Measurements from ENCODE around the gene CCDC171. TPM values are rescaled to one million over a fixed set of nuclear protein-coding genes. Genes with fewer than 3 reads are reported as not detected.

The CCDC171 gene
- total RNA-seq, 4 donors from 2014 or later: 6.2 to 9.6 (median 7.8) TPM

DNA sequence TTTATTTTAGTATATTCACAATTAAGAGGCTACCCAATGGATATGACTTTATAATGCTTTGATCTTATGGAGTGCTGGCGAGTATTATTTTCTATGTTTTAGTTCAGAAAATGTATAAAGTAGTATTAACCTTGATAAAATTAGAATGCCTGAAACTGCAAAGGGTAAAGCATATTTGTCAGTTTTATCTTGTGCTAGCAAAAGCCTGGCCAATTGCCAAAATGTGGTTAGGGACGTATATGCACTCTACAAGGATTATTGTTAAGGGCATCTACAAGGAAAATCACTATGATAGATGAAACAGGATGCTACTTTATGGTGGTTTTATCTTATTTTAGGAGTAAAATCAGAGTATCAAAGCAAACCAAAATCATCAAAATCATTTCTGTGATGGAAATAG is 281.7 kb downstream of the CCDC171 start:
- DNase-seq: peak in 1 of 2 donors; percentile 8
- H3K4me1 ChIP-seq: peaks cover 0 to 5% of the 10 kb centered on the region in 2 donors
- WGBS, 2 donors: 68 to 70% methylated on average over 2 of the region's 2 CpGs
- H3K4me3 ChIP-seq (replicated peaks in 1 of 3): no peak overlapping the region
- no peak overlapping the region for H3K27ac ChIP-seq
- H3K27me3 ChIP-seq: no peaks in the 10 kb centered on the region
- TF ChIP-seq, protein P1, sequence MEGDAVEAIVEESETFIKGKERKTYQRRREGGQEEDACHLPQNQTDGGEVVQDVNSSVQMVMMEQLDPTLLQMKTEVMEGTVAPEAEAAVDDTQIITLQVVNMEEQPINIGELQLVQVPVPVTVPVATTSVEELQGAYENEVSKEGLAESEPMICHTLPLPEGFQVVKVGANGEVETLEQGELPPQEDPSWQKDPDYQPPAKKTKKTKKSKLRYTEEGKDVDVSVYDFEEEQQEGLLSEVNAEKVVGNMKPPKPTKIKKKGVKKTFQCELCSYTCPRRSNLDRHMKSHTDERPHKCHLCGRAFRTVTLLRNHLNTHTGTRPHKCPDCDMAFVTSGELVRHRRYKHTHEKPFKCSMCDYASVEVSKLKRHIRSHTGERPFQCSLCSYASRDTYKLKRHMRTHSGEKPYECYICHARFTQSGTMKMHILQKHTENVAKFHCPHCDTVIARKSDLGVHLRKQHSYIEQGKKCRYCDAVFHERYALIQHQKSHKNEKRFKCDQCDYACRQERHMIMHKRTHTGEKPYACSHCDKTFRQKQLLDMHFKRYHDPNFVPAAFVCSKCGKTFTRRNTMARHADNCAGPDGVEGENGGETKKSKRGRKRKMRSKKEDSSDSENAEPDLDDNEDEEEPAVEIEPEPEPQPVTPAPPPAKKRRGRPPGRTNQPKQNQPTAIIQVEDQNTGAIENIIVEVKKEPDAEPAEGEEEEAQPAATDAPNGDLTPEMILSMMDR (IDR thresholded peaks at IDR 0.05): no peak
- no peak for TF ChIP-seq POLR2A (IDR thresholded peaks at IDR 0.05)
- intact Hi-C loops (cut with DNase I): no loop called here
- H3K36me3 ChIP-seq: no peaks in the 10 kb centered on the region
- H3K9me3 ChIP-seq: no peaks in the 10 kb centered on the region

DNA sequence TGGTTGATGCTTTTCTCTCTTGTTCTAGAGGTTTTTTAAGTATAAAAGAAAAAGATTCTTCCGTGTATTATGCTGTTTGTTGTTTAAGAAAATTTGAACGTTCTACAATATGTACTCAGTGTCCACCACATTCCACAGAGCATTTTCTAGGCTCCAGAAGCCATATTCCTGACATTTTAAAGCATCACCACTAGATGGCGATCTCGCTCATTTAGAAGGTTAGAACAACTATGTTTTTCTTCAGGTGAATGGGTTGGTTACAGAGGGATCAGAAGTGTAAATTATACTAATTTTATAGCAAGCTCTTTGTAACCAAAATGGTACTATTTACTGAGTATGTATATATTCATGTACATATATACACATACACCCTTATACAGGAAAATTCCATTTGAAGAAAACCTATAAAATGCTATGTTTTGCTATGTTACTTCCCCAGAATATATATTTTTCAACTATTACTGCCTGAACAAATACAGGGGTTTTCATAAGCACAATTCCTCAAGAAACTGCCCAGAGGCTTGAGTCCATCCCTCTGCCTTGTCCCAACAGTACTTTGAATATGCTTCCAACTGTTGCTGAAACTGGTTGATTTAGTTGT is 284.3 kb downstream of the CCDC171 start:
- TF ChIP-seq POLR2A (IDR thresholded peaks at IDR 0.05): no peak
- TF ChIP-seq, protein P1 (IDR thresholded peaks at IDR 0.05): peak; percentile 26 to 69 (median 59)
- Histone ChIP-seq H3K36me3 (no peaks in the 10 kb centered on the region), H3K4me1 (peaks cover 0 to 5% of the 10 kb centered on the region in 2 donors), H3K27ac (no peak overlapping the region), H3K4me3 (replicated peaks in 1 of 3) (no peak overlapping the region), H3K9me3 (no peaks in the 10 kb centered on the region), H3K27me3 (no peaks in the 10 kb centered on the region)
- intact Hi-C loops (cut with DNase I): no loop called here
- DNase-seq: peak in 1 of 2 donors; percentile 9
- WGBS, 2 donors: 2 to 4% methylated on average over 4 of the region's 4 CpGs

DNA sequence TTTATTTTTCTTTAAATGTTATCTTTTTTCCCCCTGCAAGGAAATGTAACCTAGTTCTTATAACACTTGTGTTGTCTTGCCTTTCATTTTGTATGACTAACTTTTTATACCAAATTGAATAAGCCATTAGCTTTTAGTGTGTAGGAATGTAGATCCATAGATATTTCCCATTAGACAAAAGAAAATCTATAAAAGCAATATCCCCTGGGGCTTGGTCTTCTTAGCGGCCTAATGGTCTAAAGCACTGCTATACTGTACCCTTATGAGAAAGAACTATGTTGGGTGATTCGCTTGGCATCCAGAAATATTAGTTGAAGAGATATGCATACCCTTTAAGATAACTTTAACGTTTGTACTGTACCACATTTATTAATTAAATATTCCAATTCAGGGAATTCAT is 289.2 kb downstream of the CCDC171 start:
- intact Hi-C loops (cut with DNase I): no loop called here
- H3K36me3 ChIP-seq: no peaks in the 10 kb centered on the region
- 91 to 95% methylated on average over 3 of the region's 3 CpGs for WGBS, 2 donors
- TF ChIP-seq, protein P1 (IDR thresholded peaks at IDR 0.05): no peak
- TF ChIP-seq POLR2A (IDR thresholded peaks at IDR 0.05): no peak
- DNase-seq: no peak
- H3K9me3 ChIP-seq: no peaks in the 10 kb centered on the region
- H3K27me3 ChIP-seq: no peaks in the 10 kb centered on the region
- H3K4me1 ChIP-seq: no peaks in the 10 kb centered on the region
- no peak overlapping the region for H3K27ac ChIP-seq
- no peak overlapping the region for H3K4me3 ChIP-seq (replicated peaks in 1 of 3)

DNA sequence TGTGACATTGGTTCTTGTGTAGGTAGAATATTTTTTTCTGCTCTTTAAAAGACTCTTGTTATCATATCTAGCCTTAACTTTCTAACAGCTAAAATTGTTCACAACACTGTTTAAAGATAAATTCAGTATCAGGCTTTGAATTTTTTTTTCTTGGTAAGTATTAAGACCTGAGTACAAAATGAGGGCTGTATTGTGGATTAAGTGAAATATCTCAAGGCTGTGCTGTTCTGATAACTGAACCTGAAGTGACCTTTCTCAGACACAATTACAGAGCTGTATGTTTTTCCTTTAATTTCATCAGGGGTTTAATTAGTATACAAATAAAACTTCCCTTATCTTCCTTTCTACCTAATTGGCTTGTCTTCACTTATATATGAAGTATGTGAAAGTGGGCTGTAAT is 290.5 kb downstream of the CCDC171 start:
- intact Hi-C loops (cut with DNase I): no loop called here
- Histone ChIP-seq H3K27me3 (no peaks in the 10 kb centered on the region), H3K27ac (no peak overlapping the region), H3K4me1 (no peaks in the 10 kb centered on the region), H3K36me3 (no peaks in the 10 kb centered on the region), H3K4me3 (replicated peaks in 1 of 3) (no peak overlapping the region), H3K9me3 (no peaks in the 10 kb centered on the region)
- TF ChIP-seq, protein P1 (IDR thresholded peaks at IDR 0.05): no peak
- no peak for TF ChIP-seq POLR2A (IDR thresholded peaks at IDR 0.05)
- DNase-seq: no peak

DNA sequence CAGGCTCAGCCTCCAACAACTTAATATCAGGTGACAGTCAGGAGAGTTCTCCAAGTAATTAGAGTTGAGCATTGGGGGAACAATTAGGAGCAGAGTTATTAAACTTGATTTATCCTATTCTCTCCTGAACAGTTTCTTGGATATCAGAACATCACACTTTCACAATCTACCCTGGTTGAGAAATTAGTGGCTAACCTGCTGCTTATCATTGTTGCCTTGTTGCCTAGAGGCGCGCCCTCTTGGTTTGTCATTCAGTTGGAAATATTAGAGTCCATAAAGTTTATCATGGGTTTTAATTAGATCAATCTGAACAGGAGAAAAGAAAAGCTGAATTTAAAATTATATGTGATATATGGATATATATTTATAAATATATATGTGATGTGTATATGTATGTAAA is 291.1 kb downstream of the CCDC171 start:
- intact Hi-C loops (cut with DNase I): no loop called here
- no peaks in the 10 kb centered on the region for H3K4me1 ChIP-seq
- no peaks in the 10 kb centered on the region for H3K27me3 ChIP-seq
- TF ChIP-seq POLR2A (IDR thresholded peaks at IDR 0.05): no peak
- TF ChIP-seq, protein P1 (IDR thresholded peaks at IDR 0.05): no peak
- no peak overlapping the region for H3K4me3 ChIP-seq (replicated peaks in 1 of 3)
- no peaks in the 10 kb centered on the region for H3K9me3 ChIP-seq
- 98 to 99% methylated on average over 2 of the region's 2 CpGs for WGBS, 2 donors
- DNase-seq: no peak
- no peak overlapping the region for H3K27ac ChIP-seq
- no peaks in the 10 kb centered on the region for H3K36me3 ChIP-seq

Data from thyroid gland (tissue), 4 donors.